D721Med (cell line): Measurements from ENCODE around the gene CIAO3.

Source experiments
- DNase-seq: peaks from one replicate; pipeline ENCODE4 v3.0.0; 2011; ENCODE audit warnings: low spot score; ENCODE audit not compliant: insufficient read length
- FAIRE-seq: peaks from 2 replicates; lab custom pipeline; 2011; peaks lifted over from hg19 to GRCh38; lab: Jason Lieb, UNC
- CTCF ChIP-seq: IDR thresholded peaks from 2 replicates; pipeline ENCODE4 v1.5.1; 2012; ENCODE audit warnings: mild to moderate bottlenecking, control low read depth; ENCODE audit not compliant: insufficient read depth; ENCODE audit errors: missing control alignments

CIAO3 gene

GRCh38 chr16:767743-768235, 27.0 kb upstream of the CIAO3 start:
- FAIRE-seq (no peak), DNase-seq (no peak)
- TF ChIP-seq CTCF, result no peak

GRCh38 chr16:766820-767640, 26.2 kb upstream of the CIAO3 start:
- FAIRE-seq (no peak), DNase-seq (no peak)
- no peak for TF ChIP-seq CTCF

- no peak for TF ChIP-seq CTCF
- no peak for FAIRE-seq
Measured at GRCh38 chr16:766008-766819, 25.4 kb upstream of the CIAO3 start.

GRCh38 chr16:765488-765865, 24.7 kb upstream of the CIAO3 start:
- no peak for FAIRE-seq
- no peak for TF ChIP-seq CTCF

More at GRCh38 chr16:766008-766819, 25.4 kb upstream of the CIAO3 start:
- no peak for DNase-seq

GRCh38 chr16:764848-765487, 24.2 kb upstream of the CIAO3 start:
- FAIRE-seq (no peak), DNase-seq (no peak)
- TF ChIP-seq CTCF, result no peak

More at GRCh38 chr16:765488-765865, 24.7 kb upstream of the CIAO3 start:
- DNase-seq, result no peak

- FAIRE-seq (no peak), DNase-seq (no peak)
- TF ChIP-seq CTCF, result no peak
Measured at GRCh38 chr16:764184-764750, 23.5 kb upstream of the CIAO3 start.
